Spinal cord (tissue), 10 donors: Measurements from ENCODE around the gene WNT5A. TPM values are rescaled to one million over a fixed set of nuclear protein-coding genes. Genes with fewer than 3 reads are reported as not detected.

Source experiments
- DNase-seq, 6 donors: peaks; one replicate each; pipeline versions ENCODE4 v3.0.0 to v3.0.0-alpha.2; 2013 to 2015; ENCODE audit warnings: low spot score in 6 of 6, low read depth in 4 of 6
- H3K27ac ChIP-seq: one replicate; pipeline ENCODE4 v1.5.1; 2013; ENCODE audit warnings: low read depth, low read length, control low read depth
- H3K27me3 ChIP-seq: one replicate; pipeline ENCODE4 v1.6.1; 2013; ENCODE audit warnings: low read length; ENCODE audit not compliant: control insufficient read depth, insufficient read depth
- H3K36me3 ChIP-seq: one replicate; pipeline ENCODE4 v1.6.1; 2013; ENCODE audit warnings: low read length; ENCODE audit not compliant: control insufficient read depth, insufficient read depth
- H3K4me1 ChIP-seq: one replicate; pipeline ENCODE4 v1.6.1; 2013; ENCODE audit warnings: low read length; ENCODE audit not compliant: control insufficient read depth, insufficient read depth
- H3K4me3 ChIP-seq: one replicate; pipeline ENCODE4 v1.5.1; 2013; ENCODE audit warnings: low read depth, low read length, control low read depth
- H3K9me3 ChIP-seq: one replicate; pipeline ENCODE4 v1.6.1; 2013; ENCODE audit warnings: low read length; ENCODE audit not compliant: control insufficient read depth, insufficient read depth
- WGBS: methylation state at CpG from one replicate; pipeline ENCODE4 v1.1.5; 2013; ENCODE audit warnings: missing lambda C conversion rate; ENCODE audit not compliant: insufficient coverage; 5-methylcytosine and 5-hydroxymethylcytosine counted together
- polyA plus RNA-seq, 2 donors: library from polyadenylated mRNA; unstranded; fragments of 120-200 nt; gene quantifications; one replicate each; pipeline ENCODE4 v1.2.1, GENCODE V29; 2013; ENCODE audit not compliant: insufficient read length in 2 of 2
- total RNA-seq, 2 donors: library from RNA; depleted of rRNA in 1 of 2; stranded (reverse); fragments of 120-200 nt in 1 of 2; fragments of >200 nt in 1 of 2; gene quantifications; one replicate each; pipeline versions ENCODE4 v1.2.3 to v1.2.4, GENCODE V29; 2013 to 2014
- donor health status: healthy.

WNT5A gene
- total and polyA plus RNA-seq, 4 donors, result 12.9 to 25.0 (median 18.1) TPM

DNA sequence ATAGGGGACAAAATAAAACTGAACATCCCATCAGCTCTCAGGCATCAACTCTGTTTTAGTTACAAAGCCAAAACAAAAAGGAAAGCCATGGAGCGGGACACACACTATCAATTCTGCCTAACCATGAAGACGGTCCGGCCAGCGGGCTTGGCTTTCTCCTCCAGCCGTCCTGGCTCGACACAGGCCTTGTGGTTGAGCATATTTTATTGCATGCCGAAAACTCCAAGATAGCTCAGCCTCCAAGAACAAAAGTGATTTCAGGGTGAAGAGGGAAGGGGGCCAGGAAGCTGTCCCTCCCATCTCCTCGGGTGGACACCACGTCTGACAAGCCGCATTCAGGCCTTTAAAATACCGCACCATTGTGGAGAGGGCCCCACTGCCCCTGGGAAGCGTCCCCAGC, 31.2 kb downstream of the WNT5A start:
- Histone ChIP-seq H3K4me3 (no peak overlapping the region), H3K9me3 (no peaks in the 10 kb centered on the region), H3K27me3 (no peaks in the 10 kb centered on the region), H3K4me1 (peaks cover 8% of the 10 kb centered on the region), H3K36me3 (no peaks in the 10 kb centered on the region), H3K27ac (no peak overlapping the region)
- DNase-seq, result no peak
- 62% methylated on average over 11 of the region's 12 CpGs for WGBS

DNA sequence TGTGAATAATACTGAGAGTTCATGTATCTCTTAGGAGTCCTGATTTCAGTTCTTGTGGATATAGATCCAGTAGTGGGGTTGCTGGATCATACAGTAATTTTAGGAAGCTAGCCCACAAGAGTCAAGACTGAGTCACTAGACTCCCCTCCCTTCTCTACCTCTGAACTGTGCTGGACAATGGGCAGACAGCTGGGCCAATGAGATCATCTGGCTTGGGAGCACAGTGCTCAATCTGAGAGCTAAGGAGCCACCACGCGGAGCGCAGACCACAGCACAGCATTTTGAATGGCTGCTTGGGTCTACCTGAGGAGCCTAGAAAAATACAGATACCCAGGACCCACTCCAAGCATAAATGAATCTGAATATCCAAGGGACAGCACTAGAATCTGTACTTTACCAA, 32.5 kb downstream of the WNT5A start:
- Histone ChIP-seq H3K27ac (no peak overlapping the region), H3K4me3 (no peak overlapping the region), H3K9me3 (no peaks in the 10 kb centered on the region), H3K36me3 (no peaks in the 10 kb centered on the region), H3K4me1 (peaks cover 8% of the 10 kb centered on the region), H3K27me3 (no peaks in the 10 kb centered on the region)
- no peak for DNase-seq
- 71% methylated on average over 3 of the region's 3 CpGs for WGBS

DNA sequence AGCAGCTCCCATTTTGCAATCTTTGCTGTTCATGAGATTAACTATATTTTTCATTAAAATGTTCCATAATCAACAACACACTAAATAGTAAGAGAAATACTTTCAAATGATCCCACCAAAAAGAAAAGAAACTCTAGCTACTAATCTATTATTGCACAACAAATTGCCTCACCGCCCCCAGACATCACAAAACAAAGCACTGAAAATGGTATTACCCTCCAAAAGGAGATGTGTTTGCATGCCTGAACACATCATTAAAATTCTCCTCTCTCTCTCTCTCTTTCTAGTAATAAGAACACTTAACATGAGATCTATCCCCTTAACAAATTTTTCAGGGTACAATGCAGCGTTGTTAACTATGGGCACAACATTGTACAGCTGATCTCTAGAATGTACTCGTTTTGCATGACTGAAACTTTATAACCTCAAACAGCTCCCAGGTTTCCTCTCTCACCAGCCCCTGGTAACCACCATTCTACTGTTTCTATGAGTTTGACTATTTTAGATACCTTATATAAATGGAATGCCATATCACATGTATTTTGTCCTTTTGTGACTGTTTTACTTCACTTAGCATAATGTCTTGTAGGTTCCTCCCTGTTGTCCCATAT, 33.1 kb downstream of the WNT5A start:
- Histone ChIP-seq H3K27ac (no peak overlapping the region), H3K4me3 (no peak overlapping the region), H3K27me3 (no peaks in the 10 kb centered on the region), H3K9me3 (no peaks in the 10 kb centered on the region), H3K36me3 (no peaks in the 10 kb centered on the region), H3K4me1 (peaks cover 8% of the 10 kb centered on the region)
- no peak for DNase-seq
- WGBS, result 50% methylated on average over 1 of the region's 3 CpGs

DNA sequence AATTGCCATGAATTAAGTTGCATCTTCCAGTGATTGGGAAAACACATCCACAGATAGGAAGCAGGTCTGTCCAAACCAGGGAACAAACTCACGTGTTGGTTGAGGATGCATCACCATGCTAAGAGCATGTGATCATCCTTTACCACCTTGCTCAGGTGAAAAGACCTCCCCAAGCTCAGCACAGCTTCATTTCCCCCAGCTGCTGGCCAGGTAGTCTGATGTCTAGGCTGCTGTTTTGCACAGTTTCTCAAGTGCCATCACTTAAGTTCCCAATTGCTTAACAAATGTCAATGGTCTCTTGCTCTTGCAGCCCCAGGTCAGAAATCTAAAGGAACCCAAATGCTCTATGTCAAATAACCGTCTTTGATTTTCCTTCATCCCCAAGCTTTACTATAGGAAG, 34.2 kb downstream of the WNT5A start:
- H3K4me1 ChIP-seq, result peaks cover 8% of the 10 kb centered on the region
- WGBS, result 86% methylated on average over 2 of the region's 2 CpGs
- DNase-seq, result no peak
- H3K27me3 ChIP-seq, result no peaks in the 10 kb centered on the region
- H3K4me3 ChIP-seq, result no peak overlapping the region
- H3K27ac ChIP-seq, result no peak overlapping the region
- H3K36me3 ChIP-seq, result no peaks in the 10 kb centered on the region
- H3K9me3 ChIP-seq, result no peaks in the 10 kb centered on the region

DNA sequence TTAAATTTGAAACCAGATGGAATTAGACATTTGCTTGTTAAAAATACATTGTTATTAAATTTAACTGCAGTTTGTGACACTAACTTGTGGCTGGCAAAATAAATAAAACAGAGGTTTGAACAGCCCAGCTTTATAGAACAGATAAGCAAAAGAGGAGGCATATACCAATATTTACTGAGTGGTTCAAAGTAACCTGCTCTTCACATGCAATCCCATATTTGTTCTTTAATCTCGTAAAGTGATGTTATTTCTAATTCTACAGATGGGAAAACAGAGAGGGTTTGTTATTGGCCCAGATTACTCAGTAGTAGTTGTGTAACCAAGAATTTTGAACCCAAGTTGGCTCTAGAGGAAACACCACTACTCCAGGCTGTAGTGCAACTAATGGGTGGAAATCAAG, 37.6 kb downstream of the WNT5A start:
- H3K36me3 ChIP-seq, result no peaks in the 10 kb centered on the region
- H3K27ac ChIP-seq, result no peak overlapping the region
- H3K27me3 ChIP-seq, result no peaks in the 10 kb centered on the region
- WGBS, result no CpG with 5 or more reads among the region's 1 CpG
- H3K4me1 ChIP-seq, result no peaks in the 10 kb centered on the region
- H3K4me3 ChIP-seq, result no peak overlapping the region
- no peaks in the 10 kb centered on the region for H3K9me3 ChIP-seq
- no peak for DNase-seq

DNA sequence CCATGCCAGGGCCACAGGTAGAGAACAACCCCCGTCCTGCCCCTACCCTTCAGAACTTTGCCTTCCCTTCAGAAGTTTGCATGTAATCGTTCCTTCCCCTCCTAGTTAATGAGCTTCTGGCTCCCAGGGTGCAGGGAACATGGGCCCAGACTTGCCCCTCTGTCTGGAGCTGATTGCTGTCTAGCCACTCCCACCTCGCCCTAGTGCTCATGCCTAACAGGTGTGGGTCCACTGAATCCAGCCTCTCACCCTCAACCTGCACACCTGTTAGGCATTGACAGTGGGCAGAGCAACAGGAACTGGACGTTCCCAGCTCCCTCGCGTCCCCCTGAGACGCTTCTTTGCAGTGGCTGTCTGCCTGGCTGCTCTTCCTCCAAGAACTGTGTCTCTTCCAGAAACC, 40.3 kb downstream of the WNT5A start:
- Histone ChIP-seq H3K27me3 (no peaks in the 10 kb centered on the region), H3K36me3 (no peaks in the 10 kb centered on the region), H3K4me3 (no peak overlapping the region), H3K27ac (no peak overlapping the region), H3K4me1 (no peaks in the 10 kb centered on the region), H3K9me3 (no peaks in the 10 kb centered on the region)
- no peak for DNase-seq
- 69% methylated on average over 7 of the region's 7 CpGs for WGBS

DNA sequence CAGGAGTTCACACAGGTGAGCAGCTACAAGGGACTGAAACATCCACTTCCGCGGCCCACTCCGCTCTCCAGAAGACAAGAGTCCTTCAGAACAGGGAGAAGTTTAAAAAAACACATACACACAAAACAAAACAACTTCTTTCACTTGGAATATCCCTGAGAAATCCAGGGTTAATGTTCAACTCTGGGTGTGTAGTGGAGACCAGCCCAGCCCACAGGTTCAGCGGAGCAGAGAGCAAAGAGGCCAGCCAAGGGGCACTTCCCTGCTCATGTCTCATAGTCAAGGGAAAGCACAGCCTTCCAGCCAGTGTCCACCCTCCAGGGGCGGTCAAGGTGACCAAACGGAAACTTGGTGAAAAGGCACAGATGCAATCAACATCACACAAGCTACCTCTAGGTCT, 41.6 kb downstream of the WNT5A start:
- Histone ChIP-seq H3K4me1 (no peaks in the 10 kb centered on the region), H3K27me3 (no peaks in the 10 kb centered on the region), H3K36me3 (no peaks in the 10 kb centered on the region), H3K27ac (no peak overlapping the region), H3K9me3 (no peaks in the 10 kb centered on the region), H3K4me3 (no peak overlapping the region)
- 83% methylated on average over 5 of the region's 6 CpGs for WGBS
- no peak for DNase-seq

DNA sequence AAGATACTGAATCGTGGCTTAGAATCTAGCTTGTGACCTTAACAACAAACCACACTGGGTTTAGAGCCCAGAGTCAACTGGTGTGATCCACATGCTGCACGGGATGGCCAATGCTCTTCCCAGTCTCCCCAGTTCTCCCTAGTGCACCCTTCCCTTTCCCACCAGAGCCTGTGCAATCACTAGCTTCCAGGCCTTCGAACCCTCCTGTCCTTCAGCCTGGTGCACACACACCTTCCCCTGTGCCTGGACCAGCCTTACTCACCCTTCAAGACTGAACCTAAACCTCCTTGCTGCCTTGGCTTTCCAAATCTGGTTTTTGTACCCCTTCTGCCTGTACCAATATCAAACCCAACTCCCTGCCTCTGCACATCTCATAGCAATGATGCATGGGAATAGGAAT, 43.8 kb downstream of the WNT5A start:
- Histone ChIP-seq H3K4me1 (no peaks in the 10 kb centered on the region), H3K36me3 (no peaks in the 10 kb centered on the region), H3K9me3 (no peaks in the 10 kb centered on the region), H3K27ac (no peak overlapping the region), H3K27me3 (no peaks in the 10 kb centered on the region), H3K4me3 (no peak overlapping the region)
- 94% methylated on average over 3 of the region's 3 CpGs for WGBS
- no peak for DNase-seq

DNA sequence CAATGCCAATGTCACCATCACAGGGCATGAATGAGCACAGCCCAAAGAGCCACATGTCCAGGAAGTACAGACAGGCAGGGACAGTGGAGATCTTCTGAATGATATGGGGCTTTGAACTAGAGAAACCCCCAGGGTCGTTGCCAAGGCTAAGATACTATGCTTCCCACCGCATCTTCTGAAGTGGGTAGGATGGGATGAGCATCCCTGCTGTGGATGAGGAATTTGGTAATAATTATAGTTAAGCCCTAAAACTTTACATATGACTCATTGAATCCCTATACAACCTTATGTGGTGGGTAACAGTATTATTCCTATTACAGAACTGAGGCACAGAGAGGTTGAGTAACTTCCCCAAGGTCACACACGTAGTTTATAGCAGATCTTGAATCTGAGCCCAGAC, 44.2 kb downstream of the WNT5A start:
- 100% methylated on average over 1 of the region's 3 CpGs for WGBS
- H3K4me1 ChIP-seq, result no peaks in the 10 kb centered on the region
- H3K27me3 ChIP-seq, result no peaks in the 10 kb centered on the region
- no peak overlapping the region for H3K27ac ChIP-seq
- H3K9me3 ChIP-seq, result no peaks in the 10 kb centered on the region
- H3K4me3 ChIP-seq, result no peak overlapping the region
- H3K36me3 ChIP-seq, result no peaks in the 10 kb centered on the region
- no peak for DNase-seq

DNA sequence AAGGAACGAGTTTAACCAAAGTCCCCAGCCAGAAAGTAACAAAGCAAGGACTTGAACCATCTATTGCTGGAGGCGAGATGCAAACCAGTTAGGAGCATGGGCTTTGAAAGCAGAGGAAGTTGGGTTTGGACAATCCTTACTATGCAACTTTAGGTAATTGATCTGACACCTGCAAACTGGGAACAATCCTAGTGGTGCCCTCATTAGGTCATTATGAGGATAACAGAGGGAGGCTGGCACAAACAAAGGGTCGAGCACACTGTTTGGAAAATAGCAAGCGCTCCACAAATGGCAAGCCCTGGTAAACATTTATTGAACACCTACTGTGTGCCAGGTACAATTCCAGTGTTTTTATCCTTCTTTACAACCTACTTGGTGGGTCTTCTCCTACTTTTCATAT, 45.6 kb downstream of the WNT5A start:
- Histone ChIP-seq H3K4me3 (no peak overlapping the region), H3K4me1 (no peaks in the 10 kb centered on the region), H3K9me3 (no peaks in the 10 kb centered on the region), H3K27ac (no peak overlapping the region), H3K36me3 (no peaks in the 10 kb centered on the region), H3K27me3 (no peaks in the 10 kb centered on the region)
- DNase-seq, result no peak
- WGBS, result 83% methylated on average over 3 of the region's 4 CpGs
